ENCODE data around the gene PYM1. TPM values are rescaled to one million over a fixed set of nuclear protein-coding genes. Genes with fewer than 3 reads are reported as not detected.

The PYM1 gene
- total and polyA plus RNA-seq, 2 of the 13 experiments (the other 11 are each of a cell fraction or from before 2014, with no cell fraction given): 44.0 to 51.8 TPM

- TF ChIP-seq HBP1 (CRISPR knock-in tag; IDR thresholded peaks at IDR 0.05; ENCODE audit: low read depth) (no peak), ZNF549 (CRISPR knock-in tag; IDR thresholded peaks at IDR 0.05) (no peak), ZNF564 (CRISPR knock-in tag; IDR thresholded peaks at IDR 0.05) (no peak), ZNF18 (CRISPR knock-in tag; IDR thresholded peaks at IDR 0.05; ENCODE audit: insufficient replicate concordance) (no peak), BATF2 (CRISPR knock-in tag; IDR thresholded peaks at IDR 0.05) (no peak), FOXJ3 (CRISPR knock-in tag; IDR thresholded peaks at IDR 0.05; ENCODE audit: borderline replicate concordance) (no peak), MAF1 (CRISPR knock-in tag; IDR thresholded peaks at IDR 0.05; ENCODE audit: borderline replicate concordance) (no peak), MYC (CRISPR knock-in tag; IDR thresholded peaks at IDR 0.05; ENCODE audit: borderline replicate concordance) (no peak), SIN3A (IDR thresholded peaks at IDR 0.05; ENCODE audit: borderline replicate concordance, low read depth, low read length) (peak; percentile 50; the same call in 1 of the 2 replicates), LRRFIP1 (CRISPR knock-in tag; conservative IDR thresholded peaks at IDR 0.05) (no peak), ZNF598 (CRISPR knock-in tag; IDR thresholded peaks at IDR 0.05; ENCODE audit: borderline replicate concordance) (no peak), ZNF616 (CRISPR knock-in tag; IDR thresholded peaks at IDR 0.05; ENCODE audit: low read depth) (no peak), ZBTB7A (CRISPR knock-in tag; IDR thresholded peaks at IDR 0.05) (peak; percentile 86), ERF (CRISPR knock-in tag; IDR thresholded peaks at IDR 0.05) (no peak), PBX3 (CRISPR knock-in tag; IDR thresholded peaks at IDR 0.05; ENCODE audit: borderline replicate concordance) (no peak), E2F5 (CRISPR knock-in tag; conservative IDR thresholded peaks at IDR 0.05) (no peak), ZBTB42 (CRISPR knock-in tag; IDR thresholded peaks at IDR 0.05) (no peak), SETDB1 (CRISPR knock-in tag; IDR thresholded peaks at IDR 0.05; ENCODE audit: borderline replicate concordance) (no peak), GATA4 (IDR thresholded peaks at IDR 0.05; ENCODE audit: borderline replicate concordance, low read depth) (no peak)
Observed at GRCh38 chr12:55926738-55927587, 731 bp downstream of the PYM1 start (continued).

Measured in HepG2 (cell line).